IPS DF 6.9 (cell line): ENCODE measurements around the gene TMEM123.

Source experiments
- DNase-seq: peaks from one replicate; pipeline ENCODE4 v3.0.0-alpha.2; 2013; ENCODE audit warnings: low read depth, low spot score
- H3K27ac ChIP-seq: one replicate; pipeline ENCODE4 v1.5.1; 2013; ENCODE audit warnings: low read length, control low read depth
- H3K27me3 ChIP-seq: 2 replicates; pipeline ENCODE4 v1.6.1; 2013; ENCODE audit warnings: mild to moderate bottlenecking, low read length; ENCODE audit not compliant: control insufficient read depth, insufficient read depth
- H3K36me3 ChIP-seq: 2 replicates; pipeline ENCODE4 v1.6.1; 2013; ENCODE audit warnings: low read length; ENCODE audit not compliant: control insufficient read depth, insufficient read depth
- H3K4me1 ChIP-seq: 2 replicates; pipeline ENCODE4 v1.6.1; 2013; ENCODE audit warnings: low read length; ENCODE audit not compliant: control insufficient read depth, insufficient read depth
- H3K4me3 ChIP-seq: 2 replicates; pipeline ENCODE4 v1.5.1; 2013; ENCODE audit warnings: mild to moderate bottlenecking, low read length
- H3K9me3 ChIP-seq: 2 replicates; pipeline ENCODE4 v1.6.1; 2013; ENCODE audit warnings: low read length, inconsistent platforms; ENCODE audit not compliant: control insufficient read depth, insufficient read depth
- WGBS: extraction: QIAGEN DNeasy Blood & Tissue Kit; methylation state at CpG from one replicate; pipeline ENCODE4 v1.1.7; 2013; ENCODE audit warnings: mixed read lengths, missing lambda C conversion rate; ENCODE audit not compliant: insufficient read length, insufficient coverage; 5-methylcytosine and 5-hydroxymethylcytosine counted together

Gene TMEM123

GRCh38 chr11:102429226-102429625 is 23.3 kb downstream of the TMEM123 start:
- H3K4me1 ChIP-seq = no peaks in the 10 kb centered on the region
- no CpG with 5 or more reads among the region's 3 CpGs for WGBS
- H3K27ac ChIP-seq = no peak overlapping the region
- no peak overlapping the region for H3K4me3 ChIP-seq
- 0 out of 2 replicates have a peak, but pooled peaks cover 1% of the 10 kb centered on the region for H3K9me3 ChIP-seq
- no peaks in the 10 kb centered on the region for H3K27me3 ChIP-seq
- H3K36me3 ChIP-seq = no peaks in the 10 kb centered on the region
- DNase-seq = no peak

- no peaks in the 10 kb centered on the region for H3K4me1 ChIP-seq
- H3K27me3 ChIP-seq = no peaks in the 10 kb centered on the region
- H3K4me3 ChIP-seq = no peak overlapping the region
- 0 out of 2 replicates have a peak, but pooled peaks cover 1% of the 10 kb centered on the region for H3K9me3 ChIP-seq
- H3K36me3 ChIP-seq = no peaks in the 10 kb centered on the region
- H3K27ac ChIP-seq = no peak overlapping the region
- WGBS = no CpG with 5 or more reads among the region's 4 CpGs
- DNase-seq = no peak
These were observed 23.9 kb downstream of the TMEM123 start for GRCh38 chr11:102428696-102429095.

GRCh38 chr11:102427068-102427467 is 25.5 kb downstream of the TMEM123 start:
- H3K4me3 ChIP-seq = no peak overlapping the region
- H3K9me3 ChIP-seq = no peaks in the 10 kb centered on the region
- H3K27me3 ChIP-seq = no peaks in the 10 kb centered on the region
- H3K36me3 ChIP-seq = no peaks in the 10 kb centered on the region
- WGBS = no CpG with 5 or more reads among the region's 1 CpG
- no peak overlapping the region for H3K27ac ChIP-seq
- no peak for DNase-seq
- no peaks in the 10 kb centered on the region for H3K4me1 ChIP-seq

DNA sequence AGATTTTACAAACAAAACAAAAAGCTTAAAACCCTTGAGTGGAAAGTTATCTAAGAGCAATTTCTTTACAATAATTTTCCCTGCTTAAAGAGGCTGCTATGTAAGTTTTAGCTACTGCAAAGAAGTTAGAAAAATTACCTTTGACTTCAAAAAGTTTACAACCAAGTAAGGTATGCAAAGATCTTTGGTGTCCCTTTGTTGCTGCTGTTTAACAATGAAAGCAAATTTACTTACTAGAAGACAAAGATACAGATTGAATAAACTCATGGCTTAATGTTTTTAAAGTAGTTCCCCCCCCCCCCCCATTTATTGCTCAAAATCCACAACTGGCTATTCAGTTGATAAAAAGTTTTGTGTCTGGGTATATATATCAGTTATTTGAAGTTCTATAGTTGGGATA is 26.0 kb downstream of the TMEM123 start:
- no peaks in the 10 kb centered on the region for H3K4me1 ChIP-seq

GRCh38 chr11:102426000-102426399 is 26.6 kb downstream of the TMEM123 start:
- H3K9me3 ChIP-seq = no peaks in the 10 kb centered on the region
- H3K36me3 ChIP-seq = no peaks in the 10 kb centered on the region
- no peak overlapping the region for H3K4me3 ChIP-seq
- H3K27me3 ChIP-seq = no peaks in the 10 kb centered on the region
- WGBS = no CpG with 5 or more reads among the region's 2 CpGs
- no peak overlapping the region for H3K27ac ChIP-seq
- H3K4me1 ChIP-seq = no peaks in the 10 kb centered on the region
- DNase-seq = no peak

More for the DNA sequence above, 26.0 kb downstream of the TMEM123 start:
- Histone ChIP-seq H3K9me3 (no peaks in the 10 kb centered on the region), H3K4me3 (no peak overlapping the region), H3K36me3 (no peaks in the 10 kb centered on the region), H3K27ac (no peak overlapping the region), H3K27me3 (no peaks in the 10 kb centered on the region)
- DNase-seq = no peak

- DNase-seq = no peak
- Histone ChIP-seq H3K27me3 (no peaks in the 10 kb centered on the region), H3K9me3 (no peaks in the 10 kb centered on the region), H3K27ac (no peak overlapping the region), H3K4me3 (no peak overlapping the region), H3K4me1 (no peaks in the 10 kb centered on the region), H3K36me3 (no peaks in the 10 kb centered on the region)
- WGBS = no CpG with 5 or more reads among the region's 1 CpG
These were observed 28.6 kb downstream of the TMEM123 start for GRCh38 chr11:102423936-102424335.

- DNase-seq = no peak
- H3K27ac ChIP-seq = no peak overlapping the region
- no peaks in the 10 kb centered on the region for H3K27me3 ChIP-seq
- H3K4me1 ChIP-seq = no peaks in the 10 kb centered on the region
- H3K9me3 ChIP-seq = no peaks in the 10 kb centered on the region
- no peaks in the 10 kb centered on the region for H3K36me3 ChIP-seq
- WGBS = no CpG with 5 or more reads among the region's 4 CpGs
- H3K4me3 ChIP-seq = no peak overlapping the region
These were observed 29.5 kb downstream of the TMEM123 start for GRCh38 chr11:102422817-102423712.

DNA sequence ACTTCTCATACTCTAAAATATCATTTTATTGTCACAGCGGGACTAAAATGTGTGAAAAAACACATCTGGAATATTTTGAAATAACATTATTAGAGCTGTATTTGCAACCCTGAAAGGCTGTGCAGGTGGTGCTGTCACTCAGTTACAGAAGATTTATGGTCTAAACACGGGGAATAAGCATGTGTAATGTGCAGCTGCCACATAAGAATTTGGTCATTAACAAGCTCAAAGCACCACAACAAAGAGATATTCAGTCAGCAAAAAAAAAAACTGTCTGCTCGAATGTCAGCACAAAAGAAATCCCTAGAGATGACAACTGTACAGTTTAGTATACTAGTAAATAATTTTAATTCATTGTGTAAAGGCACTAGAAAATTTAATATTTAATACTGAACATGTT is 31.3 kb downstream of the TMEM123 start:
- Histone ChIP-seq H3K27me3 (no peaks in the 10 kb centered on the region), H3K4me1 (no peaks in the 10 kb centered on the region), H3K4me3 (no peak overlapping the region), H3K36me3 (no peaks in the 10 kb centered on the region), H3K27ac (no peak overlapping the region), H3K9me3 (no peaks in the 10 kb centered on the region)
- WGBS = 100% methylated on average over 1 of the region's 3 CpGs
- no peak for DNase-seq

GRCh38 chr11:102420547-102420946 is 32.0 kb downstream of the TMEM123 start:
- no CpG with 5 or more reads among the region's 2 CpGs for WGBS

DNA sequence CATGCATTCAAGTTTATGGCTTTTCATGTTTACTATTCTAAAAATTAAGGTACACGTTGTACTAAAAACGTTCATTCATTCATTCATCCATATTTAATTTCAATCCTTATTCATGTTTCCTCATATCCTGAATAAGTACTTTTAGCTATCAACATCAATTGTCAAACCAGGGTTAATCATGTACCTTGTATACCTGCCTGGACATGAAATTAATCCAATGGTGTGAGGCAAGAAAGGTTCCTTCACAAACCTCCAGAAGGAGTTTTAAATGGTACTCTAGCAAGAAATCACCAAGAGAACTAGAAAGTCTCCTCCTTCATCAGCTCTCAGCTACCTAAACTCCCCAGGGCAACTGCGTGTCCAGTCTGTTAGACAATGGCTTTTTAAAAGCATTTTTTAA is 33.4 kb downstream of the TMEM123 start:
- no peaks in the 10 kb centered on the region for H3K27me3 ChIP-seq
- H3K4me1 ChIP-seq = no peaks in the 10 kb centered on the region
- no peak for DNase-seq
- no peaks in the 10 kb centered on the region for H3K9me3 ChIP-seq
- WGBS = 100% methylated on average over 2 of the region's 3 CpGs
- no peaks in the 10 kb centered on the region for H3K36me3 ChIP-seq
- H3K4me3 ChIP-seq = no peak overlapping the region
- H3K27ac ChIP-seq = no peak overlapping the region

More at GRCh38 chr11:102420547-102420946, 32.0 kb downstream of the TMEM123 start:
- no peak overlapping the region for H3K27ac ChIP-seq
- H3K27me3 ChIP-seq = no peaks in the 10 kb centered on the region
- H3K36me3 ChIP-seq = no peaks in the 10 kb centered on the region
- H3K9me3 ChIP-seq = no peaks in the 10 kb centered on the region
- no peak for DNase-seq
- H3K4me1 ChIP-seq = no peaks in the 10 kb centered on the region
- H3K4me3 ChIP-seq = no peak overlapping the region

DNA sequence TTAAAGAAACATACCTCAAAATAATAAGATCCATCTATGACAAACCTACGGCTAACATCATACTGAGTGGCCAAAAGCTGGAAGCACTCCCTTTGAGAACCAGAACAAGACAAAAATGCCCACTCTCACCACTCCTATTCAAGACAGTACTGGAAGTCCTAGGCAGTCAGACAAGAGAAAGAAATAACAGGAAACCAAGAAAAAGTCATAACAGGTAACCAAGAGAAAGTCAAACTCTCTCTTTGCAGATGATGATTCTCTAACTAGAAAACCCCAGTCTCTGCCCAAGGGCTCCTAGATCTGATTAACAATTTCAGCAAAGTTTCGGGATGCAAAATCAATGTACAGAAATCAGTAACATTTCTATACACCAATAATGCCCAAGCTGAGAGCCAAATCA is 35.6 kb downstream of the TMEM123 start:
- no peak for DNase-seq

More for the DNA sequence above, 35.6 kb downstream of the TMEM123 start:
- Histone ChIP-seq H3K4me1 (no peaks in the 10 kb centered on the region), H3K27ac (no peak overlapping the region), H3K4me3 (no peak overlapping the region), H3K36me3 (no peaks in the 10 kb centered on the region), H3K27me3 (no peaks in the 10 kb centered on the region), H3K9me3 (no peaks in the 10 kb centered on the region)
- WGBS = no CpG with 5 or more reads among the region's 2 CpGs
